ENCODE measurements around the gene G0S2.

Gene G0S2

DNA sequence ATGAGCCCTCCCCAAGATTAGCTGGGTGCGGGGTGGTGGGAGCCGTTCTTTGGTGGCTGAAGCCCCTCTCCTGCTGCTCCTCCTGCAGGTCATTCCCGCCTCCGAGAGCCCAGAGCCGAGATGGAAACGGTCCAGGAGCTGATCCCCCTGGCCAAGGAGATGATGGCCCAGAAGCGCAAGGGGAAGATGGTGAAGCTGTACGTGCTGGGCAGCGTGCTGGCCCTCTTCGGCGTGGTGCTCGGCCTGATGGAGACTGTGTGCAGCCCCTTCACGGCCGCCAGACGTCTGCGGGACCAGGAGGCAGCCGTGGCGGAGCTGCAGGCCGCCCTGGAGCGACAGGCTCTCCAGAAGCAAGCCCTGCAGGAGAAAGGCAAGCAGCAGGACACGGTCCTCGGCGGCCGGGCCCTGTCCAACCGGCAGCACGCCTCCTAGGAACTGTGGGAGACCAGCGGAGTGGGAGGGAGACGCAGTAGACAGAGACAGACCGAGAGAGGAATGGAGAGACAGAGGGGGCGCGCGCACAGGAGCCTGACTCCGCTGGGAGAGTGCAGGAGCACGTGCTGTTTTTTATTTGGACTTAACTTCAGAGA is 448 bp downstream of the G0S2 start:
- H3K9me3 Mint-ChIP-seq, result peaks cover 4% of the 10 kb centered on the region

DNA sequence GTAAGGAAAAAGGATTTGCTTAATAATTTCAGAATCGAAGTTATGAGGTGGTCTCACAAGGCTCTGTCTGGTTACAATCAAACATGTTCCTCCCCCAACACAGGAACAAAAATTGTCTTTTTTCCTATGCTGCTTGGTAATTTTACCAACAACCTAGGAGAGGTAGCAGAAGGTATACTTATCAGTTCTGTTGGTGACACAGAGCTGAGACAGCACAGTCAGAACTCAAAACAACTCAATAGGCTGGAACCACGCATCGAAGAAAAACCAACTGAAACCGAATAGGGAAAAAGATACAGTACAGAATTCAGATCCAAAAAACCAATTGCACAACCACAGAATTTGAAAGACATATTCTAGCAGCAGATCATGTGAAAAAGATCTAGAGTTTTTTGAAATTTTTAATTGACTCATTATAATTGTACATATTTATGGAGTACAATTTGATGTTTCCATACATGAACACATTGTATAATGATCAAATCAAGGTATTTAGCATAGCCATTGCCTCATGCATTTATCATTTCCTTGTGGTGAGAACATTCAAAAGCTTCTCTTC is 3.8 kb downstream of the G0S2 start:
- Mint-ChIP-seq H3K27me3 (ENCODE audit: low read depth) (peaks cover 56% of the 10 kb centered on the region), H3K4me3 (no peak overlapping the region), H3K36me3 (ENCODE audit: low read depth) (no peaks in the 10 kb centered on the region), H3K27ac (no peak overlapping the region), H3K4me1 (peaks cover 27% of the 10 kb centered on the region), H3K9me3 (peaks cover 5% of the 10 kb centered on the region)
- TF ChIP-seq, protein P1, sequence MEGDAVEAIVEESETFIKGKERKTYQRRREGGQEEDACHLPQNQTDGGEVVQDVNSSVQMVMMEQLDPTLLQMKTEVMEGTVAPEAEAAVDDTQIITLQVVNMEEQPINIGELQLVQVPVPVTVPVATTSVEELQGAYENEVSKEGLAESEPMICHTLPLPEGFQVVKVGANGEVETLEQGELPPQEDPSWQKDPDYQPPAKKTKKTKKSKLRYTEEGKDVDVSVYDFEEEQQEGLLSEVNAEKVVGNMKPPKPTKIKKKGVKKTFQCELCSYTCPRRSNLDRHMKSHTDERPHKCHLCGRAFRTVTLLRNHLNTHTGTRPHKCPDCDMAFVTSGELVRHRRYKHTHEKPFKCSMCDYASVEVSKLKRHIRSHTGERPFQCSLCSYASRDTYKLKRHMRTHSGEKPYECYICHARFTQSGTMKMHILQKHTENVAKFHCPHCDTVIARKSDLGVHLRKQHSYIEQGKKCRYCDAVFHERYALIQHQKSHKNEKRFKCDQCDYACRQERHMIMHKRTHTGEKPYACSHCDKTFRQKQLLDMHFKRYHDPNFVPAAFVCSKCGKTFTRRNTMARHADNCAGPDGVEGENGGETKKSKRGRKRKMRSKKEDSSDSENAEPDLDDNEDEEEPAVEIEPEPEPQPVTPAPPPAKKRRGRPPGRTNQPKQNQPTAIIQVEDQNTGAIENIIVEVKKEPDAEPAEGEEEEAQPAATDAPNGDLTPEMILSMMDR (IDR thresholded peaks at IDR 0.05; ENCODE audit: unreplicated experiment in 3 of 3), result no peak

More for the DNA sequence above, 448 bp downstream of the G0S2 start:
- Mint-ChIP-seq H3K27me3 (ENCODE audit: low read depth) (peaks cover 75% of the 10 kb centered on the region), H3K4me3 (peak overlapping the region; percentile 76 to 82 (median 82)), H3K36me3 (ENCODE audit: low read depth) (no peaks in the 10 kb centered on the region), H3K27ac (peak overlapping the region in 2 of 3 experiments; percentile 50 to 63), H3K4me1 (peaks cover 31% of the 10 kb centered on the region)
- TF ChIP-seq, protein P1 (IDR thresholded peaks at IDR 0.05; ENCODE audit: unreplicated experiment in 3 of 3), result no peak

DNA sequence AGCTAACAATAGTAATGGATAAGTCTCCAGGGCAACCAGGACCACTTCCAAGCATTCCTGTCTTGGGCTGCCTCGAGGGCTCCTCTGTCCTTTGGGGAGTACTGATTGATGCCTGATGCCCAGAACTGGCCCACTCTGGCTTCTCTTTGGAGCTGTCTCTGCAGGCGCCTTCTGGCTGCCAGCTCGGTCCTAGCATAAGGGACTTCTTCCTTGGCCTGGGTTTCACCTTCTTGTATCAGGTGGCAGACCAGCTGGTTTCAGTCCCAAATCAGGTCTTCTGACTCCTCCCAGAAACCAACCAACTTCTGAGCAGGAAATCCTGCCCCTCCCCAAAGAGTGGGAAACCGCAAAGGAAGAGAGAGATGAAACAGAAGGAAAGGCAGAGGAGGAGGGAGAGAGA is 10.6 kb downstream of the G0S2 start:
- Mint-ChIP-seq H3K27me3 (ENCODE audit: low read depth) (peaks cover 5% of the 10 kb centered on the region), H3K27ac (peak overlapping the region in 2 of 3 experiments; percentile 26 to 59), H3K9me3 (peaks cover 5% of the 10 kb centered on the region), H3K4me1 (peaks cover 45% of the 10 kb centered on the region), H3K4me3 (no peak overlapping the region), H3K36me3 (ENCODE audit: low read depth) (no peaks in the 10 kb centered on the region)
- TF ChIP-seq, protein P1 (IDR thresholded peaks at IDR 0.05; ENCODE audit: unreplicated experiment in 3 of 3), result no peak

DNA sequence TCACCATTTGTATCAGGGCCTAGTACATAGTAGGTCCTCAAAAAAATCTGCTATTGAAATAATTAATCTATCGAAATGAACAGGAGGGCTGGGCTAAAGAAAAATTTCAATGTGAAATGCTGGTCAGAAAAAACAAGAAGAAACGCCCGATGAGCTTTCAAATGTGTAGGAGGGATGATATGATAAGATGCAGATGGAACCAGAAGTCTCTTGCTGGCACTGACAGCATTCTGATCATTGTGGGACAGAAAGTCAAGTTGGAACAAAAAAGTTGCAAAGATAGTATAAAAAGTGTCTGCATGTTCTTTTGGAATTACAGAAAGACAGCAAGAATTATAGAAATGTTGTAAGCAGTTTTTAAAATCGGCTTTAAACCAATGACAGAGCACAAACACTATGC is 11.1 kb downstream of the G0S2 start:
- Mint-ChIP-seq H3K27ac (peak overlapping the region; percentile 17 to 59 (median 26)), H3K27me3 (ENCODE audit: low read depth) (peaks cover 5% of the 10 kb centered on the region), H3K4me1 (peaks cover 49% of the 10 kb centered on the region), H3K36me3 (ENCODE audit: low read depth) (no peaks in the 10 kb centered on the region), H3K4me3 (no peak overlapping the region), H3K9me3 (peaks cover 2% of the 10 kb centered on the region)
- TF ChIP-seq, protein P1 (IDR thresholded peaks at IDR 0.05; ENCODE audit: unreplicated experiment in 3 of 3), result no peak

DNA sequence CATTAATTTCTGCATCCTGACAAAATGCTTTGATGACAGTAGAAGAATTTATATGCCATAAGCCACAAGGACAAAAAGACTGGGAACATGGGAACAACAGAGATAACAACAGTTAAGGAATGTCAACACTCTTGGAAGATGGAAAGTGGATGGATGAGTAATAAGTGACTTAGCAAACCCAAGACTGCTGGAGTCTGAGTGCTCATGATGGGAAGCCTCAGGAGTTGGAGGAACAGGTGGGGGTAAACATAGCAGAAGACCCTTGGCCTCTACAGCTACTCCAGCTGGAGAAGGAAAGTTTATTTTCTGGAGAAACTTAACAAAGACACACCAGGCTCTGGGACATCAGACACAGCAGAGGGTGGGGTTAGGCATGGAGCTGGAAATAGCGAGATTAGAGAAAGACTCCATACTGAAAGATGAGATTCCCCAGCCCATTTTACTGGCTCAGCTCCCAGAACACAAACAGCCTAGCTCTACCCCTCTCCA is 13.6 kb downstream of the G0S2 start:
- Mint-ChIP-seq H3K9me3 (no peaks in the 10 kb centered on the region), H3K36me3 (ENCODE audit: low read depth) (no peaks in the 10 kb centered on the region), H3K27me3 (ENCODE audit: low read depth) (peaks cover 9% of the 10 kb centered on the region), H3K4me3 (no peak overlapping the region), H3K4me1 (peaks cover 64% of the 10 kb centered on the region), H3K27ac (peak overlapping the region; percentile 56 to 81 (median 59))
- TF ChIP-seq, protein P1 (IDR thresholded peaks at IDR 0.05; ENCODE audit: unreplicated experiment in 3 of 3), result no peak

DNA sequence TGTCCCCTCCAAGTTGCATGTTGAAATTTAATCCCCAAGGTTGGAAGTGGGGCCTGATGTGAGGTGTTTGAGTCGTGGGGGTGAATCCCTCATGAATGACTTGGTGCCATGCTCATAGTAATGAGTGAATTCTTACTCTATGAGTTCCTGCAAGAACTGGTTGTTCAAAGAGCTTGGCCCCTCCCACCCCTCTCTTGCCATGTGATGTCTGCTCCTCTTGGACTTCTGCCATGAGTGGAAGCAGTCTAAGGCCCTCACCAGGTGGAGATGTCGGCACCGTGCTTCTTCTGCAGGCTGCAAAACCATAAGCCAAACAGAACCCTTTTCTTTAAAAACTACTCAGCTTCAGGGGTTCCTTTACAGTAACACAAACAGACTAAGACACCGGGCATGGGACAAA is 14.3 kb downstream of the G0S2 start:
- no peak overlapping the region for H3K4me3 Mint-ChIP-seq
- TF ChIP-seq, protein P1 (IDR thresholded peaks at IDR 0.05; ENCODE audit: unreplicated experiment in 3 of 3), result no peak
- peaks cover 66% of the 10 kb centered on the region for H3K4me1 Mint-ChIP-seq
- peak overlapping the region in 1 of 3 experiments; percentile 59 for H3K27ac Mint-ChIP-seq
- H3K9me3 Mint-ChIP-seq, result no peaks in the 10 kb centered on the region
- H3K36me3 Mint-ChIP-seq (ENCODE audit: low read depth), result no peaks in the 10 kb centered on the region
- peaks cover 16% of the 10 kb centered on the region for H3K27me3 Mint-ChIP-seq (ENCODE audit: low read depth)
